Endothelial cell of umbilical vein (primary cell): Measurements from ENCODE around the gene SAMSN1.
"Not testable (repeated sequence)": the region's sequence is repeated elsewhere in the genome, so short reads cannot be mapped to it uniquely, and the experiment has no call there.

ENCODE experiments used
- CTCF ChIP-seq, 2 donors: IDR thresholded peaks; 1 replicate in 1 of 2; 2 replicates in 1 of 2; pipeline ENCODE4 v1.5.1; 2011; ENCODE audit warnings: low read length in 2 of 2, mild to moderate bottlenecking in 2 of 2, moderate library complexity in 2 of 2, control low read depth in 1 of 2, inconsistent platforms in 1 of 2, low read depth in 1 of 2; ENCODE audit not compliant: insufficient read depth in 1 of 2; ENCODE audit errors: extremely low read depth in 1 of 2
- EZH2 ChIP-seq: IDR thresholded peaks from 2 replicates; pipeline ENCODE4 v1.6.1; 2012; ENCODE audit warnings: borderline replicate concordance, low read depth, mild to moderate bottlenecking, moderate library complexity, low read length, inconsistent platforms; ENCODE audit not compliant: severe bottlenecking
- MAX ChIP-seq: IDR thresholded peaks from 2 replicates; pipeline ENCODE4 v1.6.1; 2011; ENCODE audit not compliant: insufficient read depth, insufficient read length
- MYC ChIP-seq: IDR thresholded peaks from one replicate; pipeline ENCODE4 v1.6.1; 2011; ENCODE audit warnings: mild to moderate bottlenecking, low read depth, low read length
- POLR2A ChIP-seq: IDR thresholded peaks from 2 replicates; pipeline ENCODE4 v1.6.1; 2012; ENCODE audit warnings: low read depth, mild to moderate bottlenecking, control low read depth, low read length
- POLR2AphosphoS5 ChIP-seq: IDR thresholded peaks from 2 replicates; pipeline ENCODE4 v1.6.1; 2012; ENCODE audit warnings: low read depth, mild to moderate bottlenecking, control low read depth, low read length, moderate library complexity; ENCODE audit not compliant: insufficient read depth

- TF ChIP-seq CTCF (IDR thresholded peaks at IDR 0.05; ENCODE audit: extremely low read depth in 1 of 2, insufficient read depth in 1 of 2, low read depth in 1 of 2, low read length in 2 of 2); POLR2AphosphoS5; MAX; POLR2A; MYC; EZH2: not testable (repeated sequence)
Observed at GRCh38 chr21:14494181-14494580, 51.9 kb downstream of the SAMSN1 start.
